OCI-M2 (cell line): Measurements from ENCODE around the gene RAMP3.
"Not testable (repeated sequence)": the region's sequence is repeated elsewhere in the genome, so short reads cannot be mapped to it uniquely, and the experiment has no call there.

Source experiments
- DNase-seq: peaks from one replicate; lab custom pipeline; 2025; ENCODE audit not compliant: unreplicated experiment; lab: John Stamatoyannopoulos, UW

Gene RAMP3

DNA sequence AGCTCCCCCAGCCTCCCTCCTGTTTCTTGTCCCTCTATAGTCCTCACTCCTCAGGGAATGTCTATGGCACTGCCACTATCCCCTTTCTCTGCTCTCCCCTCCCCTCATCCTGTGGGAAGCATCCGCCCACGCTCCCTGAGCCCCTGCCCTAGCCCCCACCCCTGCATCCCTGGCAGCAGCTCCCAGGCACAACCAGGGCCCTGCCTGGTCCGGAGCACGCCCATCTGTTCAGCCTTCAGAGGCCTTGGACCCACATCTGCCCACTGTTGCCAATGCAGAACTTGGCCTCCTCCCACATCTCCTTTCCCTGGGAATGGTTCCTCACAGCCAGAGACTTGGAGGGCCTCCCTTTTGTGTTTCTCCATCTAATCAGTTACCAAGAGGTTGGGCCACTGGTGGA lies 25.7 kb upstream of the RAMP3 start:
- DNase-seq = no peak

DNA sequence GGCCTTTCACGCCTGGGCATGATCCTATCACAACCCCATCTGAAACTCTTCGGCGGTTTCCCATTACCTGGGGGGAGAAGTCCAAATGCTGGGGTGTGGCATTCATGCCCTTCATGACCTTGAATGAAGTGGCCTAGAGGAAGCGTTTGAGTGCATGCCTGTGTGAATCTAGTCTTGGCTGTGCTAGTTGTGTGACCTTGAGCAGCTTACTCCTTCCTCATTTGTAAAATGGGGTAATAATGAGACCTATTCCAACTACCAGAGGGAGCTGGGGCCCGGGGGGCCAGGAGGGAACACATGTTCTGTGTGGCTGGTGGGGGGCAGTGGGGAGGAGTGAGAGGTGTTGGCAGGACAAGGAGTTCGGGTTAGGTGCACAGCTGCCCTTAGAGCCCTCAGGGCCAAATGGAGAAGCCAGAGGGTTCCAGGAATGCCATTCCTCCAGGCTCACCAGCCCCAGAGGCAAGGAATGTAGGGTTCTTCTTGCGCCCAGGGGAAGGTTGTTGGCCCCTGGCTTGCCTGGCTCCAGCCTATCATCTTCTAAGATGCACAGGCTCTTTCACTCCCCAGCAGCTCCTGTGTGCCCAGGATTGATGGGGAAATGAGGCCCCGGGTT lies 24.8 kb upstream of the RAMP3 start:
- no peak for DNase-seq

DNA sequence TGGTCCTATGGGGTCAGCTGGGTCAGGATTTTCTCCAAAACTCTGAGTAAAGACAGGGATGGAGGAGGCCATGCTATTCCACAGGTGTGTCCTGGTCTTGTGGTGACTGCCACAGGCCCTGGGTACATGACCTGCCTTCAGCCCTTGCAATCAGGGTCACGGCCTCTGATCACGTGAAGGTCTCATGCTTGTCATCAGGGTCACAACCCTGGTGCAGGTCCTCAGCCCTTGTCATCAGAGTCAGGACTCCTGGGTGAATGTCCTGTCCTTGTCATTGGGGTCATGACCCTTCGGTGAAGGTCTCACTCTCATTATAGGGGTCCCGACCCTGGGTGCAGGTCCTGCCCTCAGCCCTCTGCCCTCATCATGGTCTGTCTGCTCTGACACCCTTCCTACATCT lies 24.2 kb upstream of the RAMP3 start:
- no peak for DNase-seq

DNA sequence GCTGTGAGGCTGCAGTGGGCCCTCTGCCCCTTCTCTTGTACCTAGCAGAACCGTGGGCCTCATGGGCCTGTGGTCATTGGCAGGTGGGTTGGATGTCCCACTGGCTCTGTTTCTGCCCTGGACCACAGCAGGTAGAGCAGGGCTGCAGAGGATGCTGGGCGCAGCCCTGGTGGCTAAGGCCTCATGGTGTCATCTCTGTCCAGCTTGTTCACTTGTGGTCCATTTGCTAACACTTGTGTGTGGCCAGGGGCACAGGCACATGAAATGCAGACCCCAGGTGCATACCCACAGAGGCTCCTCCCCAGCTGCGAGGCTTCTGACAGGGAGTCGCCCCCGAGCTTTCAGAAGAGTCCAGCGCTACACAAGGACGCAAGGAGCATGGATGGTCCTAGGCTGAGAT lies 23.7 kb upstream of the RAMP3 start:
- DNase-seq = no peak

DNA sequence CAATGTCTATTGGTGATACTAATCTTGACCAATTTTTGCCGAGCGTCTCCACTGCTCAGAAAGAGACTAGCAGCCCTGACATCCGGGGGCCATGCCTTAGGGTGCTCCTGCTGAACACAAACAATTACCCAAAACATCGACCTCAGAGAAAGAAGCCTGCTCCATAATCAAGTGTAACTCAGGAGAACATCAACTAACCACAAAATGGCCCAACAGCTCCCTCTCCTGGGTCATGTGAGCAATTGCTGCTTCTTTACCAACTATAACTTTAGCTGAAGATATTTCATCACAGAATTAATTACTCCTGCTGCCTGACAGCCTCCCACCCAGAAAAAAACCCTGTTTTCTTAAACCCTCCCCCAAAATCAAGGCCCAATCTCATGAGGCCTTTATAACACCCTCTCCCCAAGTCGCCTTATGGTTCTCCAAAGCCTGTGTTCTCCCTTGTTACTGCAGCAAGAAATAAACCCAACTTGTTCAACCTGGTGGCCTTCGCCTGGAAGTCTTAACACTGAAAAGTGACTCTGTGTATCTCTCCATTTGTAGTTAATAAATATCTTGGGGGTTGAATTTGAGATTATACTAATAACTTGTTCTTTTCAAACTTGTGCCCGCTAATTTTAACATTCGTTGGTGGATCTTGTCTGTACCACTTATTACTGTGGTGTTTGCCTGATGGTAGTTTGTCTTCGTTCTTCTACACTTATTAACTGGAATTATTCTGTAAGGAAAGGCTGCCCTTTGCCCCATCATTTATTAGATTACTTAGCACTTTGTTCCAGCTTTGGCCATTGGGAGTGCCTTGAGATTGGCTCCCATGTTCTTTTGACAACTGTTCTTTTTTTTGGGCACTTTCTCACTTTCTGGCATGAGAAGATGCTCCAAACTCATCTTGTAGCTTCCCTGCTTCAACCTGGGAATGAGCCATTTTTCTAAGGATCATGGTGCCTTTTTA lies 21.2 kb upstream of the RAMP3 start:
- peak; percentile 34 for DNase-seq

DNA sequence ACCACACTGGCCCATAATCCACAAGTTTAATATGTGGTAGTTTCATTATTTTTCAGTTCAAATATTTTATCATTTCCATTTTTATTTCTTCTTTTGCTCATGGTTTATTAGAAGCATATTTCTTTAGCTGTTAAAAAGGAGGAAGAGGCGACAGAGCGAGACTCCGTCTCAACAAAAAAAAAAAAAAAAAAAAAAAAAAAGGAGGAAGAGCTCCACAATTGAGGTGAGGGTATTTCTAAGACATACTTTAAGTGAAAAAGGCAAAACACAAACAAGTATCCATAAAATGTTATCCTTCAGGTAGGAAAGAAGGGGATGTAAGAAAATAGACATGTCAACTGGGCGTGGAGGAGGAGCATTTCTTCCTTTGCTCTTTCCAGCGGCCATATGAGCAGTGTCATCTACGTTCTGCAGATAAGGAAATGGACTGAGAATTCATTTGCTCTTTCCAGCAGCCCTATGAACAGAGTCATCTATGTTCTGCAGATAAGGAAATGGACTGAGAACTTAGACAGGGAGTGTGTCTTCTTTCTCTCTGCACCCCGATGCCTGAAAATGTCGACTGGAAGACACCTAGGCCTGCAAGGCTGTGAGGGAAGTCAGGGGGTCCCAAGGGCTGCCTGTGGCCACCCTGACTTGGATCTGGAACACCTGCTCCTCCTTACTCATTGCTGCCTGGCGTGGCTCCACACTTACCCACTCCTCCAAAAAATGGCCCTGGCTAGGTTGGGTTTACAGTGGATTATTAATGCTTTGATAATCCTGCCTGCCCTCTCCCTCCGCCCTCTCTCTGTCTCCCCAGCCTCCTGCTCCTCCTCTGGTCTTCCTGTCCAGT lies 18.9 kb upstream of the RAMP3 start:
- no peak for DNase-seq

DNA sequence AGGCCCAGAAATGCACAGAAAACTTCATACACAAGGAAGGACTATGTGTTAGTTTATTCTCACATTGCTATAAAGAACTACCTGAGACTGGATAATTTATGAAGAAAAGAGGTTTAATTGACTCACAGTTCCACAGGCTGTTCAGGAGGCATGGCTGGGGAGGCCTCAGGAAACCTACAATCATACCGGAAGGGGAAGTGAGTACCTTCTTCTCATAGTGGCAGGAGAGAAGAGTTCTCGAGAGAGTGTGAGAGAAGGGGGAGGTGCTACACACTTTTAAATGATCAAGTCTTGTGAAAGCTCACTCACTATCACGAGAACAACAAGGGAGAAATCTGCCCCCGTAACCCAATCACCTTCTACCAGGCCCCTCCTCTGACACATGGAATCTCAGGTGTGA lies 16.8 kb upstream of the RAMP3 start:
- DNase-seq = no peak

DNA sequence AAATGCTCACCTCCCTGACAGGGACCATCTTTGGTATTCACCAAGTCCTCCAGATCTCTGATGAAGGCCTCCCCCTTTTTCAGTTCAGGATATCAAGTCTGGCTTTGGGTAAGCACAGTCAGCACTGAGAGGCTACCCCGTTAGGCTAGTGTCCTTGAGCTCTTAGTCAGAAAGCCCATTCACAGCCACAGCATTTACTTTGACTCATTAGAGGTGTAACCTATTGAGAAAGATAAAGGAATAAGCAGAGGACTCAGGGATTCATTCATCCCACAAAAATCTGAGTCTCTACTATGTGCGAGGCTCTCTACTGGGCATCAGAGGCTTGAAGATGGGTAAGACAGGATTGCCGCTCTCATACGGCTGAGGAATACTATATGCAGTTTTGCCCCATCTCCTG lies 14.0 kb upstream of the RAMP3 start:
- no peak for DNase-seq

DNA sequence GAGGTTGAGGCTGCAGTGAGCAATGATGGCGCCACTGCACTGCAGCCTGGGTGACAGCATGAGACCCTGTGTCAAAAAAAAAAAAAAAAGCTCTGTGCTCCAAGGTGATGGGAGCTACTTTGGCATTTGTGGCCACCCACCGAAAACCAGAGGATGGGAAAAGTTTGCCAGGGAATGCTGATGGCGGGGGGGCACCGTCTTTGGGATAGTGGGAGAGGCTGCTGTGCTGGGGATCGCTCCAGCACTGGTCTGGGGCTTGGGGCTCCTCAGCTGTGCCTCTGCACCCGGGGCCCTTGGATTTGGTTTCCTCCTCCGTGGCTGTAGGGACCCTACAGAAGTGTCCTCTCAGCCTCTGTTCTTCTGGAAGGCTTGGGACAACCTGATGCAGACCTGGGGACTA lies 11.7 kb upstream of the RAMP3 start:
- no peak for DNase-seq

DNA sequence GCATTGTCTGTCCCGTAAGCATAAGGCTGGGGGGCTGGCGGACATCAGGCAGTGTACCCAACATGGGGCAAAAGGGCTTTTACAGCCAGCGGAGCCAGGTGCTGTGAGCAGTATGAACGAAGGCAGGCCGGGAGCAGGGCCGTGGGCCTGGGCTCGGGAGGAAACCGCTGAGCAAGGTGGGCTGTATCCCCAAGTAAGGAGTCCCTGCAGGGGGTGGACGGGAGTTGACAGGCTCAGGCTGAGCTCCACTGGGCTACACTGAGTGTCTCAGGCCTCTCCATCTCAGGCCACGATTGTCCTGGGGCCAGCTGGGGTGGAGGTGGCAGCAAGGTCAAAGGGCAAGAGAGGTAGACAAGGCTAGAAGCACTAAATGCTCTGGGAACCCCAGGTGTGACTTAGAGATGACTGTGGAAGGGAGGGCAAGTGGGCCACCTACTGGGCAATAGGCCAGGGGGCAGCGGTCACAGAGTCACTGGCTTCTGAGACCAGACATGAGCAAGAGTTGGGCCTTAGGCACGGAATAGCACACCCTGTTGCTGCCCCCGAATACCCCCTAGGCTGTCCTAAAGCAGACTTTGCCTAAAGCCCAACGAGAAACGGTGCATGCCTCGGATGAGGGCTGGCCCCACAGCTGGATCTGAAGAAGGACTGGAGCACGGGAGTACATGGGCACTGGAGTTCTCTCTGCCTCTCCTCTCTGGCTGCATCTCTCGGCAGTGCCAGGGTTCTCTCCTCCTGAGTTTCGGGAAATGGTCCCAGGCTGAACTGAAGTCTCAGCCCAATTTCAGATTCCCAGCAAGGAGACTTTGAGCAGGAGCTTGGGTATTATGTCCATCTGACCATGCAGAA lies 10.8 kb upstream of the RAMP3 start:
- DNase-seq = no peak

DNA sequence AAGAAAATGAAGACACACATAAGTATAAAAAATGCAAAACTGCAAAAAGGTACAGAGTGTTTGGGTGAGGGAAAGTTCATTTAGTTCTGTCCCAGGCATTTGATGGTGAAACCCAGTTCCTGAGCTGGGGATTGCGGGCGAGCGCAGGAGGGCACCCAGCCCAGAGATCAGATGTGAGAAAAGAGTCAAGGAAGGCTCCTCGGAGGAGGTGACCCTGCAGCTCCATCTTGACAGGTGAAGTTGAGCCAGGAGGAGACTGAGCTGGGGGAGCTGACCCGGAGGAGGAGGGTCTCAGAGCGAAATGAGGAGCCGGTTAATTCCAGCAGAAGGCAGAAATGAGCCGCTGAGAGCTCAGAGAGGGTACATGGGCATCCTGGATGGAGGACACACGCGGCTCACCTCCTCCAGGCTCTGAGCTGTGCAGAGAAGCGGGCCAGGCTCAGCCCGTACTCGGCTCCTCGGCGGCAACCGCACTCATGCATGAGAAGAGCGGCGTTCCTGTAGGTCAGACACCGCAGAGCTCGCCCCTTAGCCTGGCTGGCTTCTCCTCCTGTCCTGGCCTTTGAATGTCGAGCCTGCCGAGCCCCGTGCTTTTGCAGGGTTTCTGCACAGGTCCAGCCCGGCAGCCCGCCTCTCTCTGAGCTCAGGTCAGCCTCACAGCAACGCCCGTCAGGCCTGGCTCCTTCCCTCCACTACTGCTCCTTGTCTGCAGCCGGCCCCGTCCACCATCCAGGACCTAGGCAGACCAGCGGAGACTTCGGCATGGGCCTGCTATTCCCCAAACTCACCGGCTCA lies 9.5 kb upstream of the RAMP3 start:
- DNase-seq = no peak

DNA sequence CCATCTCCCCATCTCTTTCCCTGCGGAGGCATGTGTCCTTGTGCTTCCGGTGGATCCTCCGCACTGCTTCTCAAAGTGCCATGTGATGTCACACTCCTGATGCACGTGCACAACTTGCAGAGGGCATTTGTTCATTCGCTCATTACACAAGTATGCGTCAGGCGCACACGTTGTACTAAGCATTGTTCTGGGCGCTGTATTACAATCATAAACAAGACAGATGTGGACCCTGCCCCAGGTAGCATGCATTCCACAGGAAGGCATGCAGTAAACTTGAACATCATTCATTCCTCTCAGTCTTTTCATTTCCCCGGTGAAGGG lies 9.0 kb upstream of the RAMP3 start:
- DNase-seq = no peak

DNA sequence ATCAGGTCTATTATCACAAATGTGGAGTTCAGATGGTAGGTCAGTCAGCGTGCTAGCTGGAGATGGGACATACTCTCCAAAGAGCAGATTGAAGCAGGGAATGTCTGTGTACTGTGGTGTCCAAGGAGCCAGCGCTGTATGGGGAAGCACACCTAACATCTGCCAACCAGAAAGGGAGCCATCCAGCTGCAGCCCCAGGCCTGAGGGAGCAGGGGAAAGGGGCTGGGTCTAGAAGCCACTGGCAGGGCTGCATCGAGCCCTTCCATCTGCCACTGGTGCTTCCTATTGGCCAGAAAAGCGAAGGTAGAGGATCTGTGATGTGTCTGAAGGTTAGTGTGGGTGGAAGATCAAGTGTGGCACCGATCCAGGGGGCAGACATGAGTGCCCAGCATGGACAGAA lies 8.0 kb upstream of the RAMP3 start:
- no peak for DNase-seq

DNA sequence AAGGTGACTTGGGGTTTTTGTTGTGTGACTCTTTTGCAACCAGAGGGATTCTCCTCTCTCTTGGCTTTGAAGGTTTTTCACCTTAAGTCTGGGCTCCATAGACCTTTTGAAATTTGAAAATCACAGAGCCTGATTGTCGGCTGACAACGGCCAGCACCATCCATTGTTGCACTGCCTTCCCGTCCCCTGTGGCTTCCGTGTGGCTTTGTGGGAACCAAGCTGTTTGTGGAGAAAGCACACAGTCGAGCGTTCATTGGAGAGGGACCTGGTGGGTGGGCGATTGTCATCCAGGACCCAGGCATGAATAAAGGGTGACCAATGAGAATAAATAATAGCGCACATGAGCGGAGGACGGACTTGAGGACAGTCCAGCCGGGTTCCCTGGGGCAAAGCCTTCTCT lies 7.4 kb upstream of the RAMP3 start:
- DNase-seq = no peak

DNA sequence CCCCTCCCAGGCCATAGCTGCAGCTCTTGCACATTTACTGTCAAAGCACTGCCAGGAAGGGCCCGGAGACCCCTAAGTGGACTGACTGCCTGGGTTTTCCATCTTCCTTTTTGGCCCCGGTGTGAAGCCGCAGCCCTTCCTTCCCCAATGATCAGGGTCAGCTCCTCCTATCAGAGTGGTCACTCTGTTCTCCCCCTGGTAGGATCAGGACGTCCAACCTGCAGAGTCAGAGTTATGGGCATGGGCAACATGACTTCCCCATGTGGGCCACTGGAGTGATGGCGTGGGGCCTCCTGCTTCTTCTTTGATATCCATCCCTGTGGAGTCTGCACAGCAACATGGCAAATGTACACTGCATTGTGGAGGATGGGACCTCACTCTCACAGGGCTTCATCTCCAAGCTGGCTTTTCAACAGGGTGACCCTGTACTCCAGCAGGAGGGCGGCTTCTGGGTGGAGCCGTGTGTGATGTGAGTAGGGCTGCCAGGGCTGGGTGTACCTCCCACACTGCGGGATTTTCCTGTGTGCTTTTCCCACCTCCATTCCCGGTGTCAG lies 6.4 kb upstream of the RAMP3 start:
- no peak for DNase-seq

DNA sequence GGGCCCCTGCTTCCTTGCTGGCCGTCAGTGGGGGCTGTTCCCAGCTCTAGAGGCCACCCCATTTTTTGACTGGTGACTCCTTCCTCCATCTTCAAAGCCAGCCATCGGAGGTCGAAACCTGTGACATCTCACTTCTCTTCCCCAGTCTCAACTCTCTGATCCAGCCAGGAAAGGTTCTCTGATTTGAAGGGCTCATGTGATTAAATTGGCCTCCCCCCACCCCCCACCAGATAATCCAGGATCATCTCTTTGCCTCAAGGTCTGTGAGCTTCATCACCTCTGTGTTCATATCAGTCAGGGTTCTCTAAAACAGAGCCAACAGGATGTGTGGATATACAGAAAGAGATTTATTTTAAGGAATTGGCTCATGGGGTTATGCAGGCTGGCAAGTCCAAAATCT lies 5.6 kb upstream of the RAMP3 start:
- DNase-seq = no peak

DNA sequence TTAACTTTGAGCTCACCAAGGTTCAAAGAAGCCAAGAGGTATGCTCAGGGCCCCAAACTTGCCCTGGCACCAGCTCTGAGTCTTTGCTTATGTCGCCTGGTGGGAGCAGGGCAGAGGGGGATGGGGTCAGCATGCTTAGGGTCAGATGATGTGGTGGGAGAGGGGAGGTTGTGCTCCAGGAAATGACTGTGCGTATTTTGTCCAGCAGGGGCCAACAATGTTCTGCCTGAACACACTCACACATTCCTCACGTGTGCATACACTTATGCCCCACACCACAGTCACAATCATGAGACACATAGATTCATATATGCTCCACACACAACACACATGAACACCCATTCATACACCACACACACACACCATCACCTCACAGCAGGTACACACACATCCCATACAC lies 4.4 kb upstream of the RAMP3 start:
- no peak for DNase-seq

DNA sequence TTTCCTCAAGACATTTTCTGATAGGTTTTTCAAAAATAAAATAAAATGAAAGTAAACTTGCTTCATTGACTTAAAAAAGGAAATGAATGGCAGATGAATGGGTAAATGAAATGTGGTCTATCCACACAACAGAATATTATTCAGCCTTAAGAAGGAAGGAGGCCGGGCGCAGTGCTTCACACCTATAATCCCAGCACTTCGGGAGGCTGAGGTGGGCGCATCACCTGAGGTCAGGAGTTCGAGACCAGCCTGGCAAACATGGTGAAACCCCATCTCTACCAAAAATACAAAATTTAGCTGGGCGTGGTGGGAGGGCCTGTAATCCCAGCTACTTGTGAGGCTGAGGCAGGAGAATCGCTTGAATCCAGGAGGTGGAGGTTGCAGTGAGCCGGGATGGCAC lies 3.7 kb upstream of the RAMP3 start:
- DNase-seq = not testable (repeated sequence)

DNA sequence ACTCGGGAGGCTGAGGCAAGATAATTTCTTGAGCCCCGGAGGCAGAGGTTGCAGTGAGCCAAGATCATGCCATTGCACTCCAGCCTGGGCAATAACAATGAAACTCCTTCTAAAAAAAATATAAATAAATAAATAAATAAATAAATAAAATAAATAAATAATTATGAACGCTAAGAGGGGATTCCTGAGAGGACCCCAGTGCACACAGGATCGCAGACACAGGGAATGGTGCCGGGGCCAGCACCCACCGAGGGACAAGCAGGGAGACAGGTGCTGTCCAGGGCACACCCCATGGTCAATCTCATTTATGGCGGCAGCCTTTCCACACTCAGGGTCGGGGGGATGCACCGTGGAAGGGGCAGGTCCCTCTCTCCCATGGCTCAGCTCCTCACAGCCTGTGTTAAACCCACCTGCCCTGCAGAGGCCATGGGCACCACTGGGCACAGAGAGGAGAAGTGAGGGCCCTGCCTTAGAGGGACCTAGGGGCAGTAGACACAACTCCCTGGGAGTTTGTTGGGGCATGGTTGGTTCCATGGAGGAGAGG lies 2.2 kb upstream of the RAMP3 start:
- DNase-seq = no peak

DNA sequence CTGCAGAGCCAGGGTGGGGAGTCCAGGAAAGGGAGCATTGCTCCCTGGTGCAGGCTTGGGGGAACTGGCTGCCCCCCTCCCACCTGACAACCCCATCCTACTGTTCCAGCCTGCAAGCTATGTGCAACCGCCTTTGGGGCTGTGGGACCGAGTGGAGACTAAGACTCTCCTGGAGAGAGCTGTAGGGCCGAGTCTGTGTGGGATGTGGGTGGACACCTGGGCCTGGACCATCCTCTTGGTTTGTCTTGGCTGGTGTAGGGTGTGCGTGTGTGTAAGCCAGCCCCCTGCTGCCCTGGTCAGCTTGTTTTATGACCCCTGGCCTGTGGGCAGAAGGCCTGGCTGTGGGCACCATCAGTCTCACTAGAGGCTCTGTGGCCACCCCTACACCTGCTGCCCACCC lies 1.6 kb upstream of the RAMP3 start:
- no peak for DNase-seq
